Suprapubic skin (tissue), 4 donors: ENCODE data around the gene SLC44A4.

Source experiments
- CTCF ChIP-seq, 2 donors: fragments of 200-600 bp in 1 of 2; fragments of 450-650 bp in 1 of 2; sonication (generic) in 1 of 2; IDR thresholded peaks; one replicate each; pipeline ENCODE4 v1.5.1; 2016 to 2019; ENCODE audit warnings: antibody characterized with exemption in 2 of 2, mild to moderate bottlenecking in 1 of 2, moderate library complexity in 1 of 2
- EP300 ChIP-seq: sonication (generic); formaldehyde crosslinking; IDR thresholded peaks from one replicate; pipeline ENCODE4 v1.6.1; 2017; ENCODE audit warnings: antibody characterized with exemption
- POLR2A ChIP-seq, 2 donors: fragments of 450-650 bp; IDR thresholded peaks; one replicate each; pipeline ENCODE4 v1.6.1; 2017; ENCODE audit warnings: antibody characterized with exemption in 2 of 2, mild to moderate bottlenecking in 2 of 2, moderate library complexity in 2 of 2
- POLR2AphosphoS5 ChIP-seq, 3 donors: sonication (generic); formaldehyde crosslinking; IDR thresholded peaks; one replicate each; pipeline ENCODE4 v1.6.1; 2017; ENCODE audit warnings: antibody characterized with exemption in 3 of 3

DNA sequence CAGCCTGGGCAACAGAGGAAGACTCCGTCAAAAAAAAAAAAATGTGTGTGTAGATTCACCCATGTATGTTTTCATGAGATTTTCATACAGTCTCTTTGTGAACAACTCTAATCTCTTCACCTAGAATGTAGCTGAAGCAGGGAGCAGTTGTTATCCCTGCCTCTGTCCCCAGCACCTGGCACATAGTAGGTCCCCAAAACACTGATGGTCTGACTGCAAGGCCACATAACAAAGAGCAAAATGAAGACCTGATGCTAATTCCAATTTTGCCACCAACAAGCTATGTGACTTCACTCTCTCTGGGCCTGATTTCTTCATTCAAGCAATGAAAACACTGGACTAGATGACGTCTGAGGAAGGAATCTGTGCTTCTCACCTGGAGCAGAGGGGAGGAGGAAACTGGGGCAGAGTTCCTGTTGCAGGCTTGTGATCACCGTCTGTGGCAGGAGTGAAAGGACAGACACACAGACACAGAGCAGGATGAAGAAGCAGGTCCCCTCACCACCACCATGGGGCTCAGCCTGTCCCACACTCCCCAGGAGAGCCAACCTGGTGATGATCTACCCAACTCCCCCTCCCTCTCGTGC, 4.6 kb downstream of the SLC44A4 start:
- no peak for TF ChIP-seq CTCF (IDR thresholded peaks at IDR 0.05)
- no peak for TF ChIP-seq POLR2AphosphoS5 (IDR thresholded peaks at IDR 0.05)
- TF ChIP-seq POLR2A (IDR thresholded peaks at IDR 0.05) = no peak
- no peak for TF ChIP-seq EP300
